ENCODE measurements around the gene BRINP1. TPM values are rescaled to one million over a fixed set of nuclear protein-coding genes. Genes with fewer than 3 reads are reported as not detected.

The BRINP1 gene
- total RNA-seq, 1 donor from 2014 or later = 1.5 TPM

GRCh38 chr9:119400606-119401005 is 31.4 kb upstream of the BRINP1 start:
- ATAC-seq (no peak), DNase-seq (no peak)
- TF ChIP-seq CTCF (IDR thresholded peaks at IDR 0.05) = no peak
- intact Hi-C loops (cut with DNase I) = no loop called here
- Histone ChIP-seq H3K4me1 (no peaks in the 10 kb centered on the region), H3K27ac (no peak overlapping the region), H3K36me3 (no peaks in the 10 kb centered on the region), H3K27me3 (no peaks in the 10 kb centered on the region), H3K9me3 (no peaks in the 10 kb centered on the region), H3K4me3 (no peak overlapping the region)

GRCh38 chr9:119398350-119398749 is 29.1 kb upstream of the BRINP1 start:
- no peaks in the 10 kb centered on the region for H3K9me3 ChIP-seq
- no peak overlapping the region for H3K27ac ChIP-seq
- no peaks in the 10 kb centered on the region for H3K36me3 ChIP-seq
- H3K4me3 ChIP-seq = no peak overlapping the region
- no peak for DNase-seq
- H3K27me3 ChIP-seq = no peaks in the 10 kb centered on the region
- TF ChIP-seq CTCF (IDR thresholded peaks at IDR 0.05) = no peak
- no peaks in the 10 kb centered on the region for H3K4me1 ChIP-seq
- intact Hi-C loops (cut with DNase I) = no loop called here
- no peak for ATAC-seq

- Histone ChIP-seq H3K27me3 (no peaks in the 10 kb centered on the region), H3K36me3 (no peaks in the 10 kb centered on the region), H3K27ac (no peak overlapping the region), H3K9me3 (no peaks in the 10 kb centered on the region), H3K4me1 (no peaks in the 10 kb centered on the region), H3K4me3 (no peak overlapping the region)
- ATAC-seq (no peak), DNase-seq (no peak)
- intact Hi-C loops (cut with DNase I) = no loop called here
- no peak for TF ChIP-seq CTCF (IDR thresholded peaks at IDR 0.05)
These were observed 22.6 kb upstream of the BRINP1 start for GRCh38 chr9:119391878-119392277.

- no peaks in the 10 kb centered on the region for H3K9me3 ChIP-seq
- DNase-seq = no peak
- no peaks in the 10 kb centered on the region for H3K27me3 ChIP-seq
- H3K27ac ChIP-seq = no peak overlapping the region
- H3K4me3 ChIP-seq = no peak overlapping the region
- H3K4me1 ChIP-seq = no peaks in the 10 kb centered on the region
- intact Hi-C loops (cut with DNase I) = no loop called here
- ATAC-seq = no peak
- TF ChIP-seq CTCF (IDR thresholded peaks at IDR 0.05) = no peak
- H3K36me3 ChIP-seq = no peaks in the 10 kb centered on the region
These were observed 6.7 kb upstream of the BRINP1 start for GRCh38 chr9:119375892-119376291.

GRCh38 chr9:119372951-119373350 is 3.7 kb upstream of the BRINP1 start:
- no peak for TF ChIP-seq CTCF (IDR thresholded peaks at IDR 0.05)
- H3K27me3 ChIP-seq = peaks cover 29% of the 10 kb centered on the region
- no peak for ATAC-seq

GRCh38 chr9:119370816-119371215 is 1.6 kb upstream of the BRINP1 start:
- no peaks in the 10 kb centered on the region for H3K36me3 ChIP-seq
- no peak overlapping the region for H3K27ac ChIP-seq
- ATAC-seq (no peak), DNase-seq (peak; percentile 68)
- H3K4me3 ChIP-seq = no peak overlapping the region
- H3K27me3 ChIP-seq = peaks cover 43% of the 10 kb centered on the region
- no peaks in the 10 kb centered on the region for H3K9me3 ChIP-seq
- TF ChIP-seq CTCF (IDR thresholded peaks at IDR 0.05) = no peak
- no peaks in the 10 kb centered on the region for H3K4me1 ChIP-seq
- intact Hi-C loops (cut with DNase I) = no loop called here

More at GRCh38 chr9:119372951-119373350, 3.7 kb upstream of the BRINP1 start:
- Histone ChIP-seq H3K27ac (no peak overlapping the region), H3K4me3 (no peak overlapping the region), H3K36me3 (no peaks in the 10 kb centered on the region), H3K9me3 (no peaks in the 10 kb centered on the region), H3K4me1 (no peaks in the 10 kb centered on the region)
- no peak for DNase-seq
- intact Hi-C loops (cut with DNase I) = no loop called here

Data from upper lobe of right lung (tissue), 1 donor.